GM12875 (cell line): ENCODE results near the gene HHIP.
A peak's percentile ranks its signal among the peaks of the same experiment; 100 is the strongest.

Experiments
- H3K4me3 ChIP-seq: one replicate; pipeline ENCODE4 v1.5.1; 2011; ENCODE audit warnings: low read depth, low read length, control low read depth
- TF ChIP-seq, protein P1 (sequence below): IDR thresholded peaks from 2 replicates; pipeline ENCODE4 v1.5.1; 2011; ENCODE audit warnings: low read depth, mild to moderate bottlenecking, control low read depth, inconsistent platforms, low read length, moderate library complexity, borderline replicate concordance; ENCODE audit not compliant: insufficient read depth

Gene HHIP

DNA sequence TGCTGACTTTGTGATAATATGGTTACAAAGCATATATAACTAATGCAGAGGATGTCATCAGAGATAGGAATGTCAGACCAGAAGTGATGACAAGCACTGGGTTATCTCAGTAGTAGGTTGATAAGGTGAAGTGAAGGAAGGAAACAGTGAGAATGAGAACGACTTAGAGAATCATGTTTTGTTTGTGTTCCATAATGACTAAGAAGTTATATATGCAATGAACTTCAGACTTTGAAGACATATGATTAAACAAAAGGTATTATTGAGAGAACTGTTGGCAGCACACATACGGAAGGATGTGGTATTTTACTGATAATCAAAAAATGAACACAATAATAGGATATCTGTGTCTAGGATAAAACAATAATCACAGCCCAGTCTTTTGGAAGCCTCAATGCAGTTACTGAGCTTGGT lies 18.3 kb upstream of the HHIP start:
- TF ChIP-seq, protein P1, sequence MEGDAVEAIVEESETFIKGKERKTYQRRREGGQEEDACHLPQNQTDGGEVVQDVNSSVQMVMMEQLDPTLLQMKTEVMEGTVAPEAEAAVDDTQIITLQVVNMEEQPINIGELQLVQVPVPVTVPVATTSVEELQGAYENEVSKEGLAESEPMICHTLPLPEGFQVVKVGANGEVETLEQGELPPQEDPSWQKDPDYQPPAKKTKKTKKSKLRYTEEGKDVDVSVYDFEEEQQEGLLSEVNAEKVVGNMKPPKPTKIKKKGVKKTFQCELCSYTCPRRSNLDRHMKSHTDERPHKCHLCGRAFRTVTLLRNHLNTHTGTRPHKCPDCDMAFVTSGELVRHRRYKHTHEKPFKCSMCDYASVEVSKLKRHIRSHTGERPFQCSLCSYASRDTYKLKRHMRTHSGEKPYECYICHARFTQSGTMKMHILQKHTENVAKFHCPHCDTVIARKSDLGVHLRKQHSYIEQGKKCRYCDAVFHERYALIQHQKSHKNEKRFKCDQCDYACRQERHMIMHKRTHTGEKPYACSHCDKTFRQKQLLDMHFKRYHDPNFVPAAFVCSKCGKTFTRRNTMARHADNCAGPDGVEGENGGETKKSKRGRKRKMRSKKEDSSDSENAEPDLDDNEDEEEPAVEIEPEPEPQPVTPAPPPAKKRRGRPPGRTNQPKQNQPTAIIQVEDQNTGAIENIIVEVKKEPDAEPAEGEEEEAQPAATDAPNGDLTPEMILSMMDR: no peak
- no peak overlapping the region for H3K4me3 ChIP-seq

DNA sequence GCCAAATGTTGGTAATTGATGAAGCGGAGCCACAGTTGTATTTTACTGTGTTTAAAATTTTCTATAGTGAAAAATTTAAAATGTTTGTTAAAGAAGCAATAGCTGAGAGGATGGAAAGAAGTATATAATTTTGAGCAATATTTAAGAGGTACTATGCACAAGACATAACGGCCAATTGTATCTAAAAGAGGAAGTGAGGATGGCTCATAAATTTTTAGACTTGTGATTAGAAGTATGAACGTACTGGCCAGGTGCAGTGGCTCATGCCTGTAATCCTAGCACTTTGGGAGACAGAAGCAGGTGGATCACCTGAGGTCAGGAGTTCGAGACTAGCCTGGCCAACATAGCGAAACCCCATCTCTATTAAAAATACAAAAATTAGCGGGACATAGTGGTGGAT lies 12.7 kb upstream of the HHIP start:
- H3K4me3 ChIP-seq: no peak overlapping the region

GRCh38 chr4:144634978-144635747 lies 10.8 kb upstream of the HHIP start:
- no peak overlapping the region for H3K4me3 ChIP-seq
- TF ChIP-seq, protein P1: no peak

More for the DNA sequence above, 12.7 kb upstream of the HHIP start:
- TF ChIP-seq, protein P1: no peak

DNA sequence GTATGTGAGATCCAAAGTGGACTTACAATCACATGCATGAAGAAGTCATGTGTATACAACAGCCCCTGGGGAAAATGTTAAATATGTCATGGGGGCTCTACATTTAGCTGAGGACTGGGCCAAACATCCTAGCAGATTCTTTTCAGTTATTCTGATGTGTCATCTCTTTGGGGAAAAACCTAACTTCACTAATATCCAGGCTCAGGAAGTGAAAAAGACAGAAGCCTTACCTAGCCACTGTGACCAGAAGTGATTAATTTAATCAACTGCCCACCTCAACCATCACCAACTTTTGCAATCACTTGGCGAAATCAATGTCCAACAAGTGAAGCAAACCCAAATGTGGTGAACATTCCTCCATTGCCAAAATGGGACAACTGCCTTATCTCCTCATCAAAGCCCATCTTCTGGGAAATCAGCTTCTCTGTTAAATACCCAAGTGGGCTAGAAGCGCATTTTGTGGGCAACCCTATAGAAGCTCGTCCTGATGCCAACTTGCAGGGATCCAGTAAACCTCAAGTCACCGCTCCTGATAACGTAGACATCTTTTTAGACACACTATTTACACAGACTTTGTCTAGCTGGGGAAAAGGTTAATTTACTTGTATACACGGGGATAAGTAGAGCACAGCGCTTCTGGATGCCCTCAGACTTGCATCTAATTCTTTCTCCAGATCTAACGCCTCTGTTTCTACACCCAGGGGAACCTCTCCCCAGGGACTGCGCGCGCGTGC lies 1.4 kb upstream of the HHIP start:
- no peak overlapping the region for H3K4me3 ChIP-seq
- TF ChIP-seq, protein P1: no peak

DNA sequence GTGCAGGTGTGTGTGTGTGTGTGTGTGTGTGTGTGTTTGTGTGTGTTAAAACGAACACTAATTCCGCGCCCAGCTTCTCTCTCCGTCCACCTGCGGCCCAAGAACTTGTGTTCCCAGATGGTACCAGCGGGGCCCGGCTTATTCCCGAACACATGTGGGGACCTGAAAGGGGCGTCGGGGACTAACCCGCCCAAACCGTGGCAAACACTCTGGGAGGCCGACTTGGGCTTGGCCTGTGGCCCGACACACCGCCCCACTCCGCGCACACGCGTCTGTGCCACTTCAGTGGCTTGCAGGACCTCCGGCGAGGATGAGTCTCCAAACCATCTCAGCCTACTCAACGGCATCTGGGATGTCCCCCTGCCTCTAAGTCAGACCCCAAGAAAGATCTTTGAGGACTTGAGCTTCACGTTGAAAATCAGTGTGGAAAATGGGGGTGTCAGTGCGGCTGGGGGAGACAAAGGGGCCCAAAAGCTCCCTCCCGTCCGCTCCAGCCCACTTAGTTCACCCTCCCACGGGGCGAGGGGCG lies 790 bp upstream of the HHIP start:
- H3K4me3 ChIP-seq: no peak overlapping the region

GRCh38 chr4:144646523-144647094 lies 653 bp downstream of the HHIP start:
- H3K4me3 ChIP-seq: peak overlapping the region; percentile 3
- TF ChIP-seq, protein P1: no peak

More for the DNA sequence above, 790 bp upstream of the HHIP start:
- TF ChIP-seq, protein P1: no peak
